Stomach smooth muscle (tissue), 2 donors: ENCODE data around the gene SHC1.

Source experiments
- H3K27ac ChIP-seq: one replicate; pipeline ENCODE4 v1.7.0; 2013; ENCODE audit warnings: mild to moderate bottlenecking, low read length, inconsistent platforms
- H3K27me3 ChIP-seq, 2 donors: one replicate each; pipeline ENCODE4 v1.7.0; 2013; ENCODE audit warnings: low read length in 2 of 2; ENCODE audit not compliant: insufficient read depth in 2 of 2, control insufficient read depth in 1 of 2
- H3K36me3 ChIP-seq, 2 donors: one replicate each; pipeline ENCODE4 v1.7.0; 2013; ENCODE audit warnings: low read length in 2 of 2; ENCODE audit not compliant: control insufficient read depth in 2 of 2, insufficient read depth in 2 of 2
- H3K4me1 ChIP-seq: one replicate; pipeline ENCODE4 v1.7.0; 2013; ENCODE audit warnings: low read length; ENCODE audit not compliant: control insufficient read depth, insufficient read depth
- H3K4me3 ChIP-seq, 2 donors: one replicate each; pipeline ENCODE4 v1.7.0; 2013; ENCODE audit warnings: low read length in 2 of 2
- H3K9ac ChIP-seq, 2 donors: one replicate each; pipeline ENCODE4 v1.7.0; 2013; ENCODE audit warnings: low read length in 2 of 2, mild to moderate bottlenecking in 1 of 2
- H3K9me3 ChIP-seq, 2 donors: one replicate each; pipeline ENCODE4 v1.7.0; 2013; ENCODE audit warnings: low read length in 2 of 2; ENCODE audit not compliant: control insufficient read depth in 2 of 2
- donor health status: healthy.
- donor health status: Pancreatic carcinoma.

SHC1 gene

DNA sequence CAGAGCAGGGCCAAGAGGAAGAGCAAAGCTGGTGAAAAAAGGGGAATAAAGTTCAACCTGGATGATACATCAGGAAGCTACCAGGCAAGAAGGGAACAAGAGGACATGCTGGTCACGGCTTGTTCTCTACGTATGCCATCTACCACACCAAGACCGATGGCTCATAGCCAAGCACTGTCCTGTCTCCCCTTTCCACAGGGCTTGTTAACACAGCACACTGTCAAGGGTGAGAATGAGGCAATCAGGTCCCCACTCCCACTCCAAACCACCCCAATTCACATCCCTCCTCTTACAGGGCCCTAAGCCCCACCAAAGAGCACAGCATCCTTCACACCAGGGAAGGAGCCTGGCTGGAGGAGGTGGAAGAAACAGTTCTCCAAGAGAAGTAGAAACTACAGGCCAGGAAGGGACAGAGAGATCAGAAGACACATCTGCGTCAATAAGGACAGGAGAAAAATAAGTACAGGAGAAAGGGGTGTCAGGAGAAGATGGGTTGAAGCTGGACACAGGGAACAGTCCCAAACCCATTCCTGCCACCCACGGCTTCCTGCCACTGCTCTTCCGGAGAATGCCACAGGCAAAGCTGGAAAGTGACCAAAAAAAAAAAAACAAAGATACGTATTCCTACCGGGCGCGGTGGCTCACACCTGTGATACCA, 923 bp upstream of the SHC1 start:
- H3K4me1 ChIP-seq = peaks cover 57% of the 10 kb centered on the region
- H3K27ac ChIP-seq = peak overlapping the region; percentile 99
- no peaks in the 10 kb centered on the region for H3K27me3 ChIP-seq
- H3K9ac ChIP-seq = peak overlapping the region; percentile 80 to 85
- H3K36me3 ChIP-seq = peaks cover 12 to 22% of the 10 kb centered on the region in 2 donors
- H3K9me3 ChIP-seq = no peaks in the 10 kb centered on the region
- peak overlapping the region; percentile 69 to 70 for H3K4me3 ChIP-seq

DNA sequence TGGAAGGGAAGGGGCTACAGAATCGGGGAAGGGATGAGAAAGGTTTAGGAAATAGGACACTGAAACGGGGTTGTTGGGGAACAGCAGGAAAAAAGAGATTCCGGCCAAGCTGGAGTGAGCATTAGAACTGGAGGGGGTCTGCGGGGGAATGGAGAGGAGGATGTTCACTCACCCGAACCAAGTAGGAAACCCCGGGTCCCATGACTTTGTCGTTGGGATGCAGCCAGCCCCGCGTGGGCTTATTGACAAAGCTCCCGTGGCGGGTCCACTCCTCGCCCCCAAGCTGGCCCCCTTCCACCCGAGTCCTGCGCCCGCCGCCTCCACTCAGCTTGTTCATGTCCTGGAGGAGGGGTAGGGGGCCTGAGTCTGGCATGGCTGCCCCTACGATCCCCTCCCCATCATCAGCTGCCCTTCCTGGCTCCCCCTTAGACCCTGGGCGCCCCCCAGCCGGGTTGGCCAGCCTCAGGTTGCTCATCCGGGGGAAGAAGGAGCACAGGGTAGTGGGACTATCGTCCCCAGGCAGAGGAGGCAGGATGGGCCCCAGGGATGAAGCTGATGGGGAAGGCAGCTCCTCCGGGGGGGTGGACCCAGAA, 591 bp downstream of the SHC1 start:
- Histone ChIP-seq H3K9ac (peak overlapping the region; percentile 80 to 85), H3K9me3 (no peaks in the 10 kb centered on the region), H3K36me3 (peaks cover 25 to 34% of the 10 kb centered on the region in 2 donors), H3K4me3 (peak overlapping the region; percentile 69 to 70), H3K27ac (peak overlapping the region; percentile 99), H3K27me3 (no peaks in the 10 kb centered on the region), H3K4me1 (peaks cover 49% of the 10 kb centered on the region)

DNA sequence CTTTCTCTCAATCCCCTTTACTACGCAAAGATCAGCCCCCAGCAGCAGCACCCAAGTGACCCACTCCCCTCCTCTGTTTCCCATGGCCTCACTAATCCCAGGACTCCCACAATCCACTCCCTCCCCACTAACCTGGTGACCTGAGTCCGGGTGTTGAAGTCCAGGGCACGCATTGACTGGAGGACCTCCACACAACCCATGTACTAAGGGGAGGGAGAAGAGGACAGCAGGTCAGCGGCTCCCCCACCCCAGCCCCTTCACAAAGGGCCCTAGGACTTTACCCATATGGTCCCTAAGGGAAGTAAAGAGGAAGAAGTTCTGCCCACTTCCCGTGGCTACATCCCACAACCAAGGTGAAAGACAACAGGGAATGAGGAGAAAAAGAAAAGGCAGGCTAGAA, 1.3 kb downstream of the SHC1 start:
- peak overlapping the region; percentile 47 to 85 for H3K9ac ChIP-seq
- peak overlapping the region; percentile 69 to 70 for H3K4me3 ChIP-seq
- H3K27ac ChIP-seq = peak overlapping the region; percentile 99
- H3K36me3 ChIP-seq = peaks cover 30 to 40% of the 10 kb centered on the region in 2 donors
- no peaks in the 10 kb centered on the region for H3K9me3 ChIP-seq
- H3K27me3 ChIP-seq = no peaks in the 10 kb centered on the region
- H3K4me1 ChIP-seq = peaks cover 49% of the 10 kb centered on the region

DNA sequence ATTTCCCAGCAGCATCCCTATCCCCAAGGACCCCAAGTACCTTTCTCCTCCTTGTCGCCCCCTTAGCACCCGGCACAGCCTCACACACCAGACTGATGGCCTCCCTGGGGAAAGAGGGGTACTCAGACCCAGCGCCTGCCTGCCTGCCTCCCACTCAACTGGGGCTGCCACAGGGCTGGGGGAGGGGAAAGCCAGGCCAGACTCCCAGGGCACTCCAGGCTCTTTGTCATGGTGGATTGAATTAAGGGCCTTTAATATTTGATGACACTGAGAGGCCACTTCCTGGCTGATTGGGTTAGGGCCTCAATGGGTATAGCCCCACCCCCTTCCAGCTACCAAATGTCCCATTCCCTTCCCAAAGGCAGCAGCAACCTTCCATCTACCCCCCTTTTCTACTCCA, 1.8 kb downstream of the SHC1 start:
- Histone ChIP-seq H3K36me3 (peaks cover 33 to 43% of the 10 kb centered on the region in 2 donors), H3K4me3 (peak overlapping the region in 1 of 2 donors; percentile 70)

DNA sequence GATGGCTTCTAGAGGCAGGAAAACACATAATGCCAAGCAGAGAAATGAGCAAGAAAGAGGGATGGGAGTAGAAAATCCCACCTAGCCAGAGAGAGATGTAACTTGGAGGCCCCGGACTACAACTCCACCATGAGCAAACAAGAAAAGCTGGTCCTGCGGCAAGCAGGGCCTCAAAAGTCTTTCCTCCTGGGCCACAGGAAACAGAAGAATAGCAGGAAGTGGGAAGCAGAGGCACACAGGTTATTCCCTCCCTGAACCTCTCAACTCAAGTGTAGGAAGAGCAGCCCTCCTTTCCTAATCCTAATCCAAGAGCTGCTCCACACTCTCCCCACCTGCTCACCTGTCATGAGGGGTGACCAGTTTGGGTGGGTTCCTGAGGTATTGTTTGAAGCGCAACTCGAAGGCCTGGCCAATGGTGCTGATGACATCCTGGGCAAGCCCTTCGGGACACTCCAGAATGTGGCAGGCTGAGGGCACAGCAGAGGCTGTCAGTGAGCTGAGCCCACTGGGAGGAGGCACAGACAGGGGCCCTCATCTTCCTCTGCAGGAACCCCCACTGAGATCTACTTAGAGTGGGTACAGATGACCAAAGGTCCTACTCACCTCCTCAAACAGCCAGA, 3.1 kb downstream of the SHC1 start:
- H3K27ac ChIP-seq = peak overlapping the region; percentile 99
- H3K9ac ChIP-seq = no peak overlapping the region
- peaks cover 41 to 49% of the 10 kb centered on the region in 2 donors for H3K36me3 ChIP-seq
- peaks cover 47% of the 10 kb centered on the region for H3K4me1 ChIP-seq
- no peaks in the 10 kb centered on the region for H3K27me3 ChIP-seq
- H3K9me3 ChIP-seq = no peaks in the 10 kb centered on the region
- H3K4me3 ChIP-seq = no peak overlapping the region

More for the DNA sequence above, 1.8 kb downstream of the SHC1 start:
- H3K27me3 ChIP-seq = no peaks in the 10 kb centered on the region
- peak overlapping the region; percentile 47 to 85 for H3K9ac ChIP-seq
- H3K4me1 ChIP-seq = peaks cover 50% of the 10 kb centered on the region
- peak overlapping the region; percentile 99 for H3K27ac ChIP-seq
- no peaks in the 10 kb centered on the region for H3K9me3 ChIP-seq

DNA sequence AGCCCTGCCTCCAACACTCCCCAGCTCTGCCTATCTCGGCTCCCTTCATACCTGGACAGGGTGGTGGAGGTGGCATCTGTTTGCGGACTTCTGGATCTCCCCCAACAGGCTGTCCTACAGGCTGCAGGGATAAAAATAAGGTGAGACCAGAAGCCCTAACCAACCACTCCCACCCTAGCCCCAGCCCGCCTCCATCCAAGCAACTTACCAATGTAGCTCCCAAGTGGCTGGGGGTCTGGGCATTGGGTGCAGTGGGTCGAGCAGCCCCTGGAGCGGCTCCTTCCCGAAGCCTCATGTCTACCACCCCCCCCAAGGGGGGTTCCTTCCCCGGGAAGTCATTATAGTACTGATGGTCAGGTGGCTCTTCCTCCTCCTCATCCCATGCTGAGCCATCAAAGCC, 4.4 kb downstream of the SHC1 start:
- H3K36me3 ChIP-seq = peaks cover 41 to 49% of the 10 kb centered on the region in 2 donors

DNA sequence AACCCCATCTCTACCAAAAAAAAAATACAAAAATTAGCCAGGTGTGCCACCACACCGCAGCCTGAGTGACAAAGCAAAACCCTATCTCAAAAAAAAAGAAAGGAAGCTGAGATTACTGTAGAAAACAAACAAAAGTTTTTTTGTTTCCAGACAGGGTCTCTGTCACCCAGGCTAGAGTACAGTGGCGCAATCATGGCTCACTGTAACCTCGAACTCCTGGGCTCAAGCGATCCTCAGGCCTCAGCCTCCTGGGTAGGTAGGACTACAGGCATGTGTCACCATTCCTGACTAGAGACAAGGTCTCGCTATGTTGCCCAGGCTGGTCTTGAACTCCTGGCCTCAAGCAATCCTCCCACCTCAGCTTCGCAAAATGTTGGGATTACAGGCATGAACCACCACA, 6.2 kb downstream of the SHC1 start:
- Histone ChIP-seq H3K9ac (no peak overlapping the region), H3K27ac (no peak overlapping the region), H3K4me3 (no peak overlapping the region), H3K36me3 (peaks cover 41 to 52% of the 10 kb centered on the region in 2 donors), H3K27me3 (no peaks in the 10 kb centered on the region), H3K4me1 (peaks cover 34% of the 10 kb centered on the region), H3K9me3 (no peaks in the 10 kb centered on the region)

More for the DNA sequence above, 4.4 kb downstream of the SHC1 start:
- H3K4me3 ChIP-seq = no peak overlapping the region
- H3K27ac ChIP-seq = no peak overlapping the region
- H3K9ac ChIP-seq = no peak overlapping the region
- no peaks in the 10 kb centered on the region for H3K9me3 ChIP-seq
- no peaks in the 10 kb centered on the region for H3K27me3 ChIP-seq
- H3K4me1 ChIP-seq = peaks cover 40% of the 10 kb centered on the region

DNA sequence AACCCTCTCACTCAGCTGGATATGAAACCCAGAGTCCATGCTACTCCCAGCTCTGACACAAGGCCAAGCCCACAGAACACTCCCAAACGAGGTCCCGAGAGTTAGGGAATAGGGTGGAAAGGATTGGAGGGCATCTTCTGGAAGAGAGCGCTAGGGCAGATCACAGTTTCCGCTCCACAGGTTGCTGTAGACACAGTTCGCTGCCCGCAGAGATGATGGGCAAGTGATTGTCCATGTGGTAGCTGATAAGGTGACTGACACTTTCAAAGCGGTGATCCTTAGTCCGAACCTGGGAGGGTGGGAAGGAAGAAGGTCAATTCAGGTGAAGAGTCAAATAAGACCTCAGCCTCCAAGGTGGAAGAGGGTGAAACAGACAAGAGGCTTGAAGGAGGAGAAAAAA, 6.9 kb downstream of the SHC1 start:
- Histone ChIP-seq H3K9ac (peak overlapping the region in 1 of 2 donors; percentile 42), H3K9me3 (no peaks in the 10 kb centered on the region), H3K4me3 (no peak overlapping the region), H3K36me3 (peaks cover 44 to 51% of the 10 kb centered on the region in 2 donors), H3K4me1 (peaks cover 30% of the 10 kb centered on the region), H3K27ac (no peak overlapping the region), H3K27me3 (no peaks in the 10 kb centered on the region)

DNA sequence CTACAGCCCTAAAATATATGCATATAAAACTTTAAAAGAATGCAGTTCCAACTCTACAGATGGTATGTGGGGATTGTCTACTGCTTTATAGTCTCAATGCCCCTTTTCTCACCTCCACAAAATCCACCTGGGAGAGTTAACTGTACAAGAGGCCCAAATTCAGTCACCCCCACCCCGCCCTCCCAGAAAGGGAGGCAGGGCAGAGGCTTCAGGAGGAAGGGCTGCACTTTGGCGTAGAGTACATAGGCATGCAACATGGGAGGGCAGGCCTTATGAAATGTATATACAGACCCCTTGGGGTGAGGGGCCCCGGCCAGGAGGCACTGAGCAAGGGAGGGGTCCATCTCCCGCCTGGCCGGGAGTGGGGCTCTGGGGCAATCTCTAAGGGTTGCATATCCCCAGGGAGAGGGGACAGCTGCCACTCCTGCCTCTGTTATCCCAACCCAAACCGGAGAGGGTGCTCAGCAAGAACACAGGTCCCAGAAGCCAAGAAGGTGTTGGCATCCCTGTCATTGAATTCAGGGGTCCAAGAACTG, 7.7 kb downstream of the SHC1 start:
- Histone ChIP-seq H3K4me3 (peak overlapping the region; percentile 31 to 85), H3K9ac (peak overlapping the region; percentile 93 to 94), H3K4me1 (peaks cover 30% of the 10 kb centered on the region), H3K36me3 (peaks cover 46 to 48% of the 10 kb centered on the region in 2 donors), H3K27ac (peak overlapping the region; percentile 94), H3K27me3 (no peaks in the 10 kb centered on the region), H3K9me3 (no peaks in the 10 kb centered on the region)

DNA sequence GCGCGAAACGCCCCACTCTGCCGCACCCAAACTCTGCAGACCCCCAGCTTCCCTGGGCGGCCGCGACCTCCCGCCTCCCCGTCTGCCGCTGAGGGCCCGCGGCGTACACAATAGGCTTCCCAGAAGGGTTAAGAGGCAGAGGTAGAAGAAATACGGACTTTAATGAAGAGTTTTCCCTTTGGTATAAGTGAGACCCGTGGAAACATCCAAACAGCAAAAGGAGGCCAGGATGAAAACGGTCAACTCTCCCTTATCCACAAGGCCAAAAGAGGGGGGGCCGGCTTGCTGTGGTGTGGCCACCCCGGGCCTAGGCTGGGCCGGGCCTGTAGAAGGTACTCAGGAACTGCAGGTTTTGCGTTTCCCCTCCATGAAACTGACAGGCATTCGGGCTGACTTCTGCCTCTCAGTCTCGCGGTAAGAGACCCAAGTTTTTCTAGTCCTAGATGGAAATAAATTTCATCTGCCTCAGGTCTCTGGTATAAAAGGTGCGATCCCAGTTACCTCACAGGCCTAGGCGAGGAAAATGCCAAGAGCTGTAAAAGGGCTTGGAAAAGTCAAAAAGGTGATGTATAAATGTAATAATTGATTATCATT, 8.3 kb downstream of the SHC1 start:
- H3K27ac ChIP-seq = peak overlapping the region; percentile 94
- peaks cover 33% of the 10 kb centered on the region for H3K4me1 ChIP-seq
- H3K36me3 ChIP-seq = peaks cover 40 to 42% of the 10 kb centered on the region in 2 donors
- H3K9ac ChIP-seq = peak overlapping the region; percentile 93 to 94
- no peaks in the 10 kb centered on the region for H3K9me3 ChIP-seq
- H3K4me3 ChIP-seq = peak overlapping the region; percentile 31 to 85
- H3K27me3 ChIP-seq = no peaks in the 10 kb centered on the region
